ENCODE data around the gene OGT. TPM values are rescaled to one million over a fixed set of nuclear protein-coding genes. Genes with fewer than 3 reads are reported as not detected.

Gene OGT
- total RNA-seq, 1 experiment from 2014 or later: 143 TPM

GRCh38 chrX:71550578-71550977, 17.7 kb downstream of the OGT start:
- H3K27ac ChIP-seq (ENCODE audit: low read depth, low read length): no peak overlapping the region
- H3K9me2 ChIP-seq (ENCODE audit: insufficient read depth): no peaks in the 10 kb centered on the region
- H3K27me3 ChIP-seq (ENCODE audit: insufficient read depth, low read length): no peaks in the 10 kb centered on the region
- peaks cover 3% of the 10 kb centered on the region; the same call in 1 of the 2 replicates for H4K20me1 ChIP-seq (ENCODE audit: insufficient read depth)
- TF ChIP-seq SIN3A (IDR thresholded peaks at IDR 0.05; ENCODE audit: low read depth) (no peak), POLR2A (IDR thresholded peaks at IDR 0.05; ENCODE audit: borderline replicate concordance, extremely low read depth, insufficient read depth, insufficient read length) (no peak), ZBTB33 (IDR thresholded peaks at IDR 0.05; ENCODE audit: extremely low read depth, insufficient replicate concordance, low read length) (no peak), MAX (IDR thresholded peaks at IDR 0.05) (no peak), EZH2phosphoT487 (IDR thresholded peaks at IDR 0.05; ENCODE audit: borderline replicate concordance) (no peak), TCF7L2 (IDR thresholded peaks at IDR 0.05; ENCODE audit: borderline replicate concordance, extremely low read depth, insufficient read depth, insufficient read length) (no peak), REST (IDR thresholded peaks at IDR 0.05; ENCODE audit: low read depth) (no peak)
- H3K4me1 ChIP-seq (ENCODE audit: control insufficient read depth in 1 of 2, insufficient read depth in 2 of 2, low read length in 2 of 2): no peaks in the 10 kb centered on the region
- no peaks in the 10 kb centered on the region for H3K9me3 ChIP-seq (ENCODE audit: control insufficient read depth in 1 of 2, insufficient read depth in 1 of 2, low read depth in 1 of 2, low read length in 2 of 2)
- H3K79me2 ChIP-seq (ENCODE audit: insufficient read depth, low read length): peaks cover 93% of the 10 kb centered on the region
- no peak overlapping the region for H3K4me2 ChIP-seq (ENCODE audit: low read length)
- H3K36me3 ChIP-seq (ENCODE audit: control insufficient read depth in 1 of 2, insufficient read depth in 2 of 2, low read length in 2 of 2): peaks cover 26 to 30% of the 10 kb centered on the region in 2 experiments; a peak in 3 of 4 replicates
- no peak overlapping the region for H2AFZ ChIP-seq (ENCODE audit: low read depth, low read length, poor library complexity, severe bottlenecking)
- no TSS peak for BruUV-seq (replicated peaks)
- no peak overlapping the region for H3K4me3 ChIP-seq (replicated peaks in 1 of 2; ENCODE audit: low read depth in 1 of 2, low read length in 2 of 2)
- POLR2A ChIA-PET: no interaction called here
- no peak overlapping the region for H3K9ac ChIP-seq (ENCODE audit: low read length)
- ATAC-seq (no peak), DNase-seq (ENCODE audit: low read depth, low spot score) (no peak)
- RAD21 ChIA-PET (ENCODE audit: low non-redundant PET in 1 of 2, low total read pairs in 2 of 2, uncharacterized antibody in 2 of 2, unreplicated experiment in 2 of 2): no interaction called here
- CTCF ChIA-PET: no interaction called here
- intact Hi-C loops (cut with micrococcal nuclease): loop anchor here (10.0 kb wide), 1 partner anchor 146 kb away; no protein-coding TSS in a partner anchor

Data from HCT116 (cell line).